ENCODE measurements around the gene QKI.
"Not testable (repeated sequence)": the region's sequence is repeated elsewhere in the genome, so short reads cannot be mapped to it uniquely, and the experiment has no call there.

Gene QKI

DNA sequence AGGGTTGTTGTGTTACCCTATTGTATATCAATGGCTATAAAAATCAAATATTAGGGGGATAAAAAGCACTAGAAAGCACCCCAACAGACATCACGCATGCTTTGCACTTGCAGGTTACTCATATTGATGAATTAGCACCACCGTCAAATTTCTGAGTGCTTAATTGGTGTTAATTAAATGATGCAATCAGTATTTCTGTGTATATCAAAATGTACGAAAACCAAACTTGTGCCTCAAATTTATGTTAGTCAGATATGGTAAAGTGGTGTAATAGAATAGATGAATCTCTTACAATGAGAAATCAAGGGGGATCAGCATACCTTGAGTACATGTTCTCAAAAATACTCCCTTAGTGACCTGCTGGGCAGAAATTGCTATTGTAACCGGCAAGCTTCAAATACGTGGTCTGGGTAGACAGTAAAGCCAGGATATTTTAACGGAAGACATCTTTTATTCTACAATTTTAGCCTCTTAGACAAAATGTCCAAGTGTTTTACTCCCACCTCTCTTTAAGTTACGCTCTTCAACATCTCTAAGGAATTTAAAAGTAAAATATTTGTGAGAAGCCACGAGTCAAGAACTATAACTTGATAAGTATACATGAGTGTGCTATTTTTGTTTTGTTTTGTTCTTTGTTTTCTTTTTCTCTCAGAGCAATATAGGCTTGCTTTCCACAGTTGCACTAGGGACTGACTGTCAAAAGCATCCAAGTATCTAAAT lies 166.0 kb downstream of the QKI start:
- DNase-seq (ENCODE audit: low read depth): no peak

DNA sequence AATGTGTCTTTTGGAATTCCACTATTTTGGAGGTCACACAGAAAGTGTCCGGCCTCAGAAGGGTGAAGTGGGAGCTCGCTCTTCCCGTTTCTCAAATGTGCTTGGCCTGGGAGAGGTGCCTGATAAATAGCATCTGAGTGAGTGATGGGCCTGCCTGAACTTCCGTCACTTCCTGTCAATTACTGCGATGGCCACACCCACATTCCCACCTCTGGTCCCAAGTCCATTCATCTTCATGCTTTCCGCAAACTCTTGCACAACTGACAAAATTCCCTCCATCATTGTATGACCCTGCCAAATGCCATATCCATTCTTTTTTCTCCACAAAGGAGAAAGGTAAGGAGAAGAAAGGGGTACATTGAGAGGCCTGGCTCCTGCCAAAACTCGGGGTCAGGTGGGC lies 169.0 kb downstream of the QKI start:
- no peak for DNase-seq (ENCODE audit: low read depth)

DNA sequence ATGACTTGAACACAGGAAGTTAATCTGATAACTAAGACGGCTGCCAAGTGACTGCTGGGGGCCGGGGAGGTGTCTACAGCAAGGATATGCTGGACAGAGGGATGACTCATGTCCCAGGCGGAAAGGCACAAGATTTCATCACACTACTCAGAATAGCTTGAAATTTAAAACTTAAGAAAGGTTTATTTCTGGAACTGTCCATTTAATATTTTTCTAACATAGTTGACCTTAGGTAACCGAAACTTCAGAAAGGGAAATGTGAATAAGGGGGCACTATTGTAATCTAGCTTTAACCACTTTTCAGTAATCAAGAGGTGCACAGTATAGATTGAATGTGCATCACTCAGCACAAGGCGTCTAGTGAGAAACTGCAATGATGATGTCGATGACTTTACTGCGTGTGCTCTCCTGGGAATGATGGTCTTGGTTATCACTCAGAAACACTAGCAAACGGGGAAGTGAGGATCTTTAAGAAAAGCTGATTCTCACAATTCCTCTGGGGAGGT lies 171.5 kb downstream of the QKI start:
- peak; percentile 70 for DNase-seq (ENCODE audit: low read depth)

DNA sequence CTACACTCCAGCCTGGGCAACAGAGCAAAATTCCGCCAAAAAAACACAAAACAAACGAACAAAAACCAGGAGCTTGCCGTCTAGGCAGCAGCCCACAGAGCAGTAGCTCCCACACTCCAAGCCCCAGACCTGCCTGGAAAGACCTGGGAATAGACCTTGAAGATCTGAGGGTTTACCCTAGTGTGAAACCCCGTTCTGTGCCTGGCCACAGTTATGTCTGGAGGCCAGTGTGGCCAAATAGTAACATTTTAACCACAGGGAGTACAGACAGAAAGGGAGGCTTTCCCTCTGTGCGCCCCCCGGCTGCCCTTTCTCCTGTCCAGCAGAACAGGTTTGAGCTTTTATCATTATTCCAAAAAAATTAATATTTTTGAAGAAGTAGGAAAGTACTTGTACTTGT lies 172.4 kb downstream of the QKI start:
- no peak for DNase-seq (ENCODE audit: low read depth)

DNA sequence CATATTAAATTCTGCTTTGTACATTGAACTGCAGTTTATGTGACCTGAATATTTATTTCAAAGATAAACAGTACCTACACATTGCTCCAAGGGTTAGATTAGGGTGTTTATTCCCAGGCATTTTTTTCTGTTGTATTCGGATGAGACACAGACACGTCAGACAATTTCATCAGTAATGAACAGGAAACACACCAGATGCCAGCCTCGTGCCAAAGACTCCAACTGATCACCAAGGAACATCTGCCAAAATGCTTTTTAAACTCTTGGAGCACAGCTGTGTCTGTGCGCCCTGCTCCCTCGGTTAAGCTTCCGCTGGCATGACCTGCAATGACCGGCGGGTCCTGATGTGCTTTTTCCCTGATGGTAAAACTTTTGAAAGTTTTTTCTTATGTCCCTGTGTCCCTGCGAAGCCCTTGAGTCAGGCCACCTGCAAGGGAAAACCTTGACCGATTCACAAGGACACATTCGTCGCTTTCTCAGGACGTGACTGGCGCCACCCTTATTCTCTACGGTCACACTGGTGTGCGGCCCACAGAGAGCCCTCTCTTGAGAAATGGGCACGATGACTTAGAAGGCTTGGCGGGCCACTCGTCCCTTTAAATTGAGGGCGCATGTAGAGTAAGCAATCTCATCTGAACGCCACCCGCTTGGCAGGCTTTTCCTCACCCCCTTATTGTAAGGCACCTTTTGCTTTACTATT lies 173.9 kb downstream of the QKI start:
- peak; percentile 44 for DNase-seq (ENCODE audit: low read depth)

DNA sequence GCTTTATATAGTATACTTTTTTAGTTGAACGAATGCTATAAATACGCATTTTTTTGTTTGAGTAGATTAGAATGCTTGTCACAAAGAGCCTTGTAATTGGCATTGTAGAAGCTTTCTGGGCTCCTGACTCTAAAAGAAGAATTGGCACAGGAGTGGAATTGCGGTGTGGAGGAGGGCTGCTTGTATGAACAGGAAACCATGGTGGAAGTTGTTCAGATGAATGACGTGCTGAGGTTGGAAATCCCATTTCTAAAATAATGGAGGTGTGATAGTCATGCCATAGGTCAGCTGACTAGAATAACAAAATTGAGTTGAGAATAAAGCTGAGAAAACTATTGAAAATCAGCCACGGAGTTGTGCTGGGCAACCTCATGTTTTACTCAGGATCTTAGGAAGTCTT lies 174.9 kb downstream of the QKI start:
- DNase-seq (ENCODE audit: low read depth): no peak

DNA sequence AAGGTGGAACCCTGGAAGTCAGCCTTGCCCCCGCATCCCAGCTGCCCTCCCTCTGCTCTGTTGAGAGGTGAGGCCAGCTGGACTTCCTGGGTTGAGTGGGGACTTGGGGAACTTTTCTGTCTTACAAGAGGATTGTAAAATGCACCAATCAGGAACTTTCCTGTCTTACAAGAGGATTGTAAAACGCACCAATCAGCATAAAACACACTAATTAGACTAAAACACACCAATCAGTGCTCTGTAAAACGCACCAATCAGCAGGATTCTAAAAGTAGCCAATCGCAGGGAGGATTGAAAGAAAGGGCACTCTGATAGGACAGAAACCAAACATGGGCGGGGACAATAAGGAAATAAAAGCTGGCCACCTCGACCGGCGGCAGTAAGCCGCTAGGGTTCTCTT lies 175.6 kb downstream of the QKI start:
- DNase-seq (ENCODE audit: low read depth): not testable (repeated sequence)

DNA sequence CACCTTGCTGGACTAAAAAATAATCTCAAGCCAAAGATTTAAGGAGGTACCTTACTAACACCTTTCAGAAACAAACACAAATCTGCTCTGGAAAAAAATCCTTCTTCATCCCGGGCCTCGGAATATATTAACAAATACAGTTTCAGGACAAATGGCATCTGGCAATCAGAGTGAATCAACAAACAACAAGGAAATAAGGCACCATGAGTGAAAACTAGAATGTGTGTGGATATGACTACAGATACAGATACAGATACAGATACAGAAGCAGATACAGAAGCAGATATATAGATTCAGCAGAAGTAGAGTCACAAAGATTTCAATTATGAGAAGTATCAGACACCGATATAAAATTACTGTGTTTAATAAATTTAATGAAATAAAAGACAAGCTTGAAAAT lies 178.4 kb downstream of the QKI start:
- no peak for DNase-seq (ENCODE audit: low read depth)

DNA sequence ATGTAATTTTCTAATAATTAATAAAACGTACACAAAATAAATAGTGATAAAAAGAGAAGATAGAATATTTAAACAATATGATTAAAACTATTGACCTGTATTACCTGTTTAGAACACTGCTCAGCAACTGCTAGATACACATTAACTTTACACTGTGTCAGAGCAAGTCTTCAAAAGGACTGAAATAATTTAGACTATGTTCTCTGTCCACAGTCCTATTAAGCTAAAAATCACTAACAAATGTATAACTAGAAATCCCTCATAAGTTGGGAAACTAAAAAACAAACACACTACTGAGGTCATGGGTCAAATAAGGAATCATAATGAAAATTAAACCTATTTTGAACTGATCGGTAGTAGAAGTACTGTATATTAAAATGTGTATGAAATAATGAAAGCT lies 181.7 kb downstream of the QKI start:
- no peak for DNase-seq (ENCODE audit: low read depth)

DNA sequence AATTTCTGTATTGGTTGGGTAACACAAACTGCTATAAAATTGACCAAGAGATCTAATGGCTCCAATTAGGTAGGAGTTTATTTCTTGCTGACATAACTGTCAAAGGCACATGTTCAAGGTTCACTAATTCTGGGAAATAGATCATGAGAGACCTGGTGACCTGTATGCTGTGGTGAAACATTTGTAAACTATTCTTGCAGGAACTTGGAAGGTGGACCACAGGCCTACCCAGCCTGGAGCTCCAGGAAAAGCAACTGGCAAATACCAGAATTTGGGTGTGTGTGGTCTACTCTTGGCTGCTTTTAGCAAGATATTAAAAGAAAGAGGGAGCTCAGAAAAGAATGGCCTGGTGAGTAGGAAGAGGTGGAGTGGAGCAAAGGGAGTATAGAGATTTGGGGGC lies 184.6 kb downstream of the QKI start:
- DNase-seq (ENCODE audit: low read depth): no peak

DNA sequence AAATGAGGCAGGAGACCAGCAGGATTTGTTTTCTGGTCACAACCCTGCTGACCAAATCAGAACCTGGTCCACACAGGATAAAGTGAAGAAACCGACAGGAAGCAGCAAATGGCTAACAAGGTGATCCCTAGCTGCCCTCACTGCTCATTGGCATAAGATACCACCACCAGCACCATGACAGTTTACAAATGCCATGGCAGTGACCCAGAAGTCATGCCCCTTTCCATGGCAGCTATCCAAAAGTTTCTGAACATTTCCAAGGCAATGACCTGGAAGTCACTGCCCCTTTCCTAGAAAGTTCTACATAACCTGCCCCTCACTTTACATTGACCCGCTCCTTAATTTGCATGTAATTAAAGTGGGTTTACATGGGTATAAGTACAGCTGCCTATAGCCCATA lies 185.2 kb downstream of the QKI start:
- DNase-seq (ENCODE audit: low read depth): no peak

DNA sequence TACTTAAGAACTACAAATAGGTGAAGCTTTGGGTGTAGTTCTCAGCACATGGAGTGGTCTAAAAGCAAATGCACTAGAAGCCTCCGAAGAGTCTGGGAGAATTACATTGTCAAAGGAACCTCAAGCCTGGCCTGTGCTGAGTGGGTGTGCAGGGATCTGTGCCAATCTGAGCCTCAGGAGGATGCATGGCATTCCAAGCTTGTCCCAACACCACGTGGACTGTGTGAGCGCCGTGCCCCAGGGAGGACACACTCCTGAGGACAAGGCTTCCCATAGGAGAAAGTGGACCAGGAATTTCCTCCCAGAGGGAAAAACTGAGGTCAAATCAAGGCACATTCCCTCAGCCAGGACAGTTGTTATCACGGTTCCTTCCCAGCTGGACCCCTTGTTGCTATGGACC lies 185.8 kb downstream of the QKI start:
- DNase-seq (ENCODE audit: low read depth): no peak

DNA sequence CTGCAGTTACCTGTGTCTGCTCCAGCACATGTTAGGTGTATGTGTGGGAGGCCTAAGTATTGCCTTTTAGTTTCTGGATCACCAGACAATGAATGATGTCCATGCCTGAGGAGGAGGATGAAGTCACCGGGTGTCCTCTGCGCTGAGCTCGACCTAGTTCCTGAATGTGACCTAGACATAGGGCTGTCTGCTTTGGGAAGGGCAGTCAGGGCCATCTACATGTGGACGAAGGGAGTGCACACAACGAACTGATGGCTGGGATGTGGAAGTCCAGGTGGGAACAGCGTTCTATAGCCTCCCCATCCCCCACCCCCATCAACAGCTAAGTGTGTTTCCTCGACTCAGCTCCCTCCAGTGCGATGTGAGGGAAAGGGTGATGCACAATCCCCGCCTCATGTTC lies 186.3 kb downstream of the QKI start:
- no peak for DNase-seq (ENCODE audit: low read depth)

DNA sequence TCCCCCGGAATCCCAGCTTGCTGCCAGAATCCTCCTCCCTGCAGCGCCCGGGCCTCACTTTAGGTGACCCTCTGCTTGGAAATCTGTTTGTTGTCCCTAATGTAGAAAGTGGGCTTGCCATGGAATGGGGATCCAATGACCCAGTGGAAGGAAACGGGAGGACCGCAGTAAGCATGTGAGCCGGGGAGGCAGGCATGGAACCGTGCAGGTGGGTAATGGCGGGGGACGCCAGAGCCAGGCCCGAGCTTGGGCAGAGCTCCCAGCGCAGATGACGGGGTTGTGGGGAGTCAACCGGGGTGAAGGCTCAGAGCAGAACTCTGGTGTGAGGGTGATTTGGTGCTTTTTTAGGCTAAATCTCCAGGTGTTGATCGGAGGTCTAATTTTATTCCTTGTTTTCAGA lies 188.3 kb downstream of the QKI start:
- no peak for DNase-seq (ENCODE audit: low read depth)

DNA sequence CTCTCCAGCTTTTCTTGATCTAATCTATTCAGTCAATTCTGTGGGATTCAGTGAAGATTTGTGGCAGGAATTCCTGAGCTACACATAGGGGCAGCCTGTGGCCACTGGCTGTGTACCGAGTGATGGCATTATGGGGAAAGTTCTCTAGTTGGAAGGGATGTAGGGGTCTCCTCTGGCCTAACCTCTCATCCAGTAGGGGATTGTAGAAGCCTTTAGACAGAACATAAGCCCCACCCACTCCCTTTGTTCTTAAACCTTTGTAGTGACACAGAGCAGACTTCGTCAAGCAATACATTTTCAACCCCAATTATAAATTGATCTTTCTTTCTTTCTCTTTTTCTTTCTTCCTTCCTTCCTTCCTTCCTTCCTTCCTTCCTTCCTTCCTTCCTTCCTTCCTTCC lies 188.9 kb downstream of the QKI start:
- DNase-seq (ENCODE audit: low read depth): no peak

DNA sequence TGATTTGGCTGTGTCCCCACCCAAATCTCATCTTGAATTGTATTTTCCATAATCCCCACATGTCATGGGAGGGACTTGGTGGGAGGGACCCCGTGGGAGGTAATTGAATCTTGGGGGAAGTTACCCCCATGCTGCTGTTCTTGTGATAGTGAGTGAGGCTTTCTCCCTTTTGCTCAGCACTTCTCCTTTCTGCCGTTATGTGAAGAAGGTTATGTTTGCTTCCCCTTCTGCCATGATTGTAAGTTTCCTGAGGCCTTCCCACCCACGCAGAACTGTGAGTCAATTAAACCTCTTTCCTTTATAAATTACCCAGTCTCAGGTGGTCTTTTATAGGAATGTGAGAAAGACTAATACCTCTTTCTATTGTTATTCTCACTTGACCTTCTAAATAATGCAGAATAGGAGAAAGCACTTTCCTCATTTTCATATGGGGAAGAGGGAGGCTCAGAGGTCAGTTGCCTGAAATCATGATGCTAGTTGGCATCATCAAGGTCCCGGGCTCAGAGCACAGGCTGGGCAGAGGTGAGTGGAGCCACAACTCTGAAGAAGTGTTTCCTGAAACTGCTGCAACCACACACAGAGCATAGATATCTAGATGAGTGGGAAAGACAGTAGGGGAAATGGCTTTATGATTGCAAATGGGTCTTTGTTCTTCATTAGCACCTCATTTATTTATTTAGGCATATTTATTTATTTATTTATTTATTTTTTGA lies 191.0 kb downstream of the QKI start:
- DNase-seq (ENCODE audit: low read depth): no peak

DNA sequence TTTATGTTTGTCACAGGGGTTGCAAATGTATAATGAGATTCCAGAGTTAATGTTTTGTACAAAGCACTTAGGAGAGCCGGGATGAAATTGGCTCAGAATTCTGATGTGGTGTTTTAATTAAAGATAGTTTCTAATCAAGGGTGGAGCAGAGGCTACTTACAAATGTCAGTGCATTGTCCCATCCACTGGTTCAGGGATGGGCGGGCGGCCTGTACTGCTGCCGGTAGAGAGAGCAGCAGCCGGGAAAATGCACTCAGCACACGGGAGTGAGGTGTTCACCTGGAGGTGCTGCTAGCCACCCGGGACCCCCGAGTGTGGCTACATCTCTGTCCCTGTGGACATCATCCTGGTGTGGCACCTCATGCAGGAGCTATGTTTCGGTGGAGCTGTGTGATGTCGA lies 193.3 kb downstream of the QKI start:
- no peak for DNase-seq (ENCODE audit: low read depth)

DNA sequence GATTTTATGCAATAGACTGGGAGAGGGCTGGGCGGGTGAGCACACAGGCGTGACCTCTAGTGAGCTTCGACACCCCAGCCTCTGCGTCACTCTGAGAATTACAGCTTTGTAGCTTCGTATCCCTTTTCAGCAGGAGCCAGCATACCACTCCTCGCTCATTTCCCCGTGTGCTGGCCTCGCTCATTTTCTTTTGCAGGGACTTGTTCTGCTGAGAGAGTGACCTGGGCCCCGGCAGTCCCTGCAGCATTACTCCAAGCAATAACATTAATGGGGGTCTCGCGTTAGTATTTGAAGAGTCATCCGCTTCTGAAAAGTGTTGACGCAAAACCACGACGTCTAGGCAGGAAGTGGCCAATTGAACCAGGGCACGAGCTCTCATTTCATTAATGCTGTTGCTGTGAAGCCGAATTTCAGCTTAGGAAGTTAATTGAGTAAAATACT lies 193.7 kb downstream of the QKI start:
- DNase-seq (ENCODE audit: low read depth): no peak

DNA sequence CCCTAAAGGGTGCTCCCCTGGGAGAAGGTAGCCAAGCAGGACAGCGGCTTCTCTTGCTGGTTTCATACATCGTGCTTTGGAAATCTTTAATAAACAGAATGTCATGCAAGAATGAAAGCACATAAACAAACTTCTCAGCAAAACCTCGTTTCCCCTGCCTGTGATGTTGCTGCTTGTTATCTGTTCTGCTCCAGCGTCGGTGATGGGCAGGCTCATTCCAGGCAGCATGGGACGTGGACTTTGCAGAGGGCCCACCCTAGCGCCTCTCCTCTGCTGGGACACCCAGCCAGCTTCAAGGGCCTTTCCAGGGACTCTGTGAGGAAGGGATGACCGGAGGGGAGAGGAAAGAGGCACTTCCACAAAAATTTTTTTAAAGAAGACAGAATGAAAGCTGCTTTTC lies 197.7 kb downstream of the QKI start:
- no peak for DNase-seq (ENCODE audit: low read depth)

DNA sequence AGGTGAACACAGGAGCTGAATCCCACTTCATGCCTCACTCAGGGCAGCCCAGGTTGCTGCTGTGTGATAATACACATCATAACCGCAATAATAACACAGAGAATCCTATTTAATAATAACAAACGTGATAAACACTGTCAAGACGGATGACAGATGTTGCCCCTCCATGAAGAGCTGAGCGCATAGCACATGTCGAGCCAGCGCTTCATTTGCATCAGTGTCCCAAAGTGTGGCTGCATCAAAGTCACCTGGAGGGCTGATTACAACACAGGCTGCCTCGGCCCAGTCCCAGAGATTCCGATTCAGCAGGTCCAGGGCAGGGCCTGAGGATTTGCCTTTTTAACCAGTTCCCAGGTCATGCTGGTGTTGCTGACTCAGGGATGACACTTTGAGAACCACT lies 198.5 kb downstream of the QKI start:
- DNase-seq (ENCODE audit: low read depth): no peak

DNA sequence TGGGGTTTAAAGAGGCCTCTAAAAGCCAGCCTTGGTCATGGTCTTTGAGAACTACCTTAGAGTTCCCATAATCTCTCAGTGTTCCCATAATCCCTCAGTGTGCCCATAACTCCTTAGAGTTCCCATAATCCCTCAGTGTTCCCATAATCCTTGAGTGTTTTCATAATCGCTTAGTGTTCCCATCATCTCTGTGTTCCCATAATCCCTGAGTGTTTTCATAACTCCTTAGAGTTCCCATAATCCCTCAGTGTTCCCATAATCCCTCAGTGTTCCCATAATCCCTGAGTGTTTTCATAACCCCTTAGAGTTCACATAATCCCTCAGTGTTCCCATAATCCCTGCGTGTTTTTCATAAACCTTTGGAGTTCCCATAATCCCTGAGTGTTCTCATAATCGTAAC lies 199.2 kb downstream of the QKI start:
- DNase-seq (ENCODE audit: low read depth): no peak

DNA sequence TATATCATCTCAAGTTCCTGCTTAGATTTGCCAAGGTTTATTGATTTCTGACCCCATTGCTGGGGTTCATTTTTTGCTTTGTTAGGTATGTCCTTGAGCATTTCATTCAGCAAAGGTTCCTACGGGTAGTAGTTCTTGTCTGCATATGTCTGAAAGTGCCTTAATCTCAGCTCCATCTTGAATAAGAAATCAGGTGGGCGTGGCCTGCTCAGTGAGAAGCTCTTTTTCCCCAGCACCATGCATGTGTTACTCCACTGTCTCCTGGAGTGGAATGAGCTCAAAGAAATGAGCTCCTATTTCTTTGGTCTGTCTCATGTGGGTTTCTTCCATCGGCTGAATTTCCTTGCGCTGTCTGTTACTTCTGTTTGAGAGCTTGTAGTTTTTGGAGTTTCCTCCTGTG lies 201.9 kb downstream of the QKI start:
- DNase-seq (ENCODE audit: low read depth): no peak

DNA sequence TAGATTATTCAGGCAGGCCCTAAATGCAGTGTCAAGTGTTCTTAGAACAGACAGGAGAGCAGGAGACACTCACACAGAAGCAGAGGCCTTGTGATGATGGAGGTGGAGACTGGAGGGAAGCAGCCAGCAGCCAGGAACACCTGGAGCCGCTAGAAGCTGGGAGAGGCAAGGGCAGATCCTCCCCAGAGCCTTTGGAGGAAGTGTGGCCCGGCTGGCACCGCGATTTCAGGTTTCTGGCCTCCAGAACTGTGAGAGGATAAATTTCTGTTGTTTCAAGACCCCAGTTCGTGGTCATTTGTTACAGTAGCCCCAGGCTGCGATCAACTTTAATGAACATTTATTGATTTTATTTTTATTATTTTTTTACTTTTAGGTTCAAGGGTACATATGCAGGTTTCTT lies 203.0 kb downstream of the QKI start:
- no peak for DNase-seq (ENCODE audit: low read depth)

Measured in GM04504 (cell line).